Measurements from ENCODE around the gene COBL.

GRCh38 chr7:51152706-51153200 is 163.9 kb downstream of the COBL start:
- TF ChIP-seq, protein P1, sequence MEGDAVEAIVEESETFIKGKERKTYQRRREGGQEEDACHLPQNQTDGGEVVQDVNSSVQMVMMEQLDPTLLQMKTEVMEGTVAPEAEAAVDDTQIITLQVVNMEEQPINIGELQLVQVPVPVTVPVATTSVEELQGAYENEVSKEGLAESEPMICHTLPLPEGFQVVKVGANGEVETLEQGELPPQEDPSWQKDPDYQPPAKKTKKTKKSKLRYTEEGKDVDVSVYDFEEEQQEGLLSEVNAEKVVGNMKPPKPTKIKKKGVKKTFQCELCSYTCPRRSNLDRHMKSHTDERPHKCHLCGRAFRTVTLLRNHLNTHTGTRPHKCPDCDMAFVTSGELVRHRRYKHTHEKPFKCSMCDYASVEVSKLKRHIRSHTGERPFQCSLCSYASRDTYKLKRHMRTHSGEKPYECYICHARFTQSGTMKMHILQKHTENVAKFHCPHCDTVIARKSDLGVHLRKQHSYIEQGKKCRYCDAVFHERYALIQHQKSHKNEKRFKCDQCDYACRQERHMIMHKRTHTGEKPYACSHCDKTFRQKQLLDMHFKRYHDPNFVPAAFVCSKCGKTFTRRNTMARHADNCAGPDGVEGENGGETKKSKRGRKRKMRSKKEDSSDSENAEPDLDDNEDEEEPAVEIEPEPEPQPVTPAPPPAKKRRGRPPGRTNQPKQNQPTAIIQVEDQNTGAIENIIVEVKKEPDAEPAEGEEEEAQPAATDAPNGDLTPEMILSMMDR (conservative IDR thresholded peaks at IDR 0.05; ENCODE audit: low read depth, low read length), result no peak
- no peak for TF ChIP-seq EZH2phosphoT487 (IDR thresholded peaks at IDR 0.05; ENCODE audit: borderline replicate concordance, low read length)

Measured in PC-3 (cell line).